A673 (cell line): ENCODE data around the gene HPCAL4.

ENCODE experiments used
- EZH2 ChIP-seq: fragments of 200-600 bp; sonication (generic); IDR thresholded peaks from 2 replicates; pipeline ENCODE4 v1.6.1; 2017; ENCODE audit warnings: borderline replicate concordance, low read depth, mild to moderate bottlenecking, mixed read lengths, antibody characterized with exemption, low read length; ENCODE audit not compliant: poor library complexity, severe bottlenecking
- TF ChIP-seq, protein P1 (sequence below): fragments of 300-800, 200-600 bp; sonication (generic); conservative IDR thresholded peaks from 2 replicates; pipeline ENCODE4 v1.5.1; 2017; ENCODE audit warnings: low read depth, mild to moderate bottlenecking, antibody characterized with exemption, low read length, moderate library complexity, mixed read lengths

DNA sequence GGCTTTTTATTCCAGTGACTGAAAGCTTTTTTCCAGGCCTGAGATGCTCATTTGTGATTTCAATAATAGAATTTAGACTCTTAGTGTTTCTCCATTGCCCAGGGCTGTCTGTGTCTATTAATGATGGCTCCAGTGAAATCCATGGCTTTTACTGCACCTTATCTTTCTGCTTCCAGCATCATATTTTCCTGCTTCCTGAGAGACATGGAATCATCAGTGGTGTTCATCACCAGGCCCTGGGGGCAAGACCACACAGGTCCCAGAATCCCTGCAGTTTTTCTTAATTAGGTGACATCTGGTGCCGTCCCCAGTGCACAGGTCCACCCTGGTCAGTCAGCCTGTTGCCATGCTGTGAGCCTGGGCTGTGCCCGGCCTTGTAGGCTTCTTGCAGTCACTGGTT, 34.8 kb downstream of the HPCAL4 start:
- TF ChIP-seq, protein P1, sequence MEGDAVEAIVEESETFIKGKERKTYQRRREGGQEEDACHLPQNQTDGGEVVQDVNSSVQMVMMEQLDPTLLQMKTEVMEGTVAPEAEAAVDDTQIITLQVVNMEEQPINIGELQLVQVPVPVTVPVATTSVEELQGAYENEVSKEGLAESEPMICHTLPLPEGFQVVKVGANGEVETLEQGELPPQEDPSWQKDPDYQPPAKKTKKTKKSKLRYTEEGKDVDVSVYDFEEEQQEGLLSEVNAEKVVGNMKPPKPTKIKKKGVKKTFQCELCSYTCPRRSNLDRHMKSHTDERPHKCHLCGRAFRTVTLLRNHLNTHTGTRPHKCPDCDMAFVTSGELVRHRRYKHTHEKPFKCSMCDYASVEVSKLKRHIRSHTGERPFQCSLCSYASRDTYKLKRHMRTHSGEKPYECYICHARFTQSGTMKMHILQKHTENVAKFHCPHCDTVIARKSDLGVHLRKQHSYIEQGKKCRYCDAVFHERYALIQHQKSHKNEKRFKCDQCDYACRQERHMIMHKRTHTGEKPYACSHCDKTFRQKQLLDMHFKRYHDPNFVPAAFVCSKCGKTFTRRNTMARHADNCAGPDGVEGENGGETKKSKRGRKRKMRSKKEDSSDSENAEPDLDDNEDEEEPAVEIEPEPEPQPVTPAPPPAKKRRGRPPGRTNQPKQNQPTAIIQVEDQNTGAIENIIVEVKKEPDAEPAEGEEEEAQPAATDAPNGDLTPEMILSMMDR, result no peak
- no peak for TF ChIP-seq EZH2
